Tibial nerve (tissue), 3 donors: Measurements from ENCODE around the gene EFNA3.

Experiments
- CTCF ChIP-seq, 5 experiments: fragments of 200-600 bp in 3 of 5; fragments of 450-650 bp in 2 of 5; sonication (generic) in 3 of 5; IDR thresholded peaks; one replicate each; pipeline ENCODE4 v1.5.1; 2016 to 2019; ENCODE audit warnings: antibody characterized with exemption in 5 of 5, mild to moderate bottlenecking in 3 of 5, moderate library complexity in 2 of 5
- POLR2A ChIP-seq, 2 donors: fragments of 450-650 bp; IDR thresholded peaks; one replicate each; pipeline ENCODE4 v1.6.1; 2017; ENCODE audit warnings: antibody characterized with exemption in 2 of 2, mild to moderate bottlenecking in 2 of 2, moderate library complexity in 2 of 2

DNA sequence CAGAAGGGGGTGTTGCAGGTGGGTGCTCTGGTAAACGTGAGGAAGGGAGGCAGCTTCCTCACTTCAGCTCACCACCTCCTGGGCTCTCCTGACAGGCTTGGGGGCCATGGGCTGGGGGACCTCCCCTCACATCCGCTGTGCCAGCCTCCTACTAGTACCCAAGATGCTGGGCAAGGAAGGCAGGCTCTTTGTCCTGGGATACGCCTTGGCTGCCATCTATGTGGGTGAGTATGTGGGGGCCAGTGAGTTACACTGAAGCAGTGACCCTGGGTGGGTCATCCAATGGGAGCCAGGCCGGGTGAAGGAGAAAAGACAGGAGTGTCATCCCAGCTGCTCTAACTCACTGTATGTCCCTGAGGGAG is 39.3 kb upstream of the EFNA3 start:
- TF ChIP-seq CTCF (IDR thresholded peaks at IDR 0.05) (no peak), POLR2A (IDR thresholded peaks at IDR 0.05) (no peak)
